Mammary epithelial cell (primary cell): ENCODE data around the gene RDH13.

Experiments used
- EZH2 ChIP-seq: IDR thresholded peaks from 2 replicates; pipeline ENCODE4 v1.6.1; 2012; ENCODE audit warnings: low read length, inconsistent platforms, borderline replicate concordance
- TF ChIP-seq, protein P1 (sequence below), 2 donors: IDR thresholded peaks in 1 of 2; conservative IDR thresholded peaks in 1 of 2; 2 replicates each; pipeline ENCODE4 v1.5.1; 2011 to 2012; ENCODE audit warnings: inconsistent platforms in 2 of 2, low read length in 2 of 2, mild to moderate bottlenecking in 2 of 2, control low read depth in 1 of 2, low read depth in 1 of 2; ENCODE audit not compliant: insufficient read depth in 1 of 2; ENCODE audit errors: extremely low read depth in 1 of 2

DNA sequence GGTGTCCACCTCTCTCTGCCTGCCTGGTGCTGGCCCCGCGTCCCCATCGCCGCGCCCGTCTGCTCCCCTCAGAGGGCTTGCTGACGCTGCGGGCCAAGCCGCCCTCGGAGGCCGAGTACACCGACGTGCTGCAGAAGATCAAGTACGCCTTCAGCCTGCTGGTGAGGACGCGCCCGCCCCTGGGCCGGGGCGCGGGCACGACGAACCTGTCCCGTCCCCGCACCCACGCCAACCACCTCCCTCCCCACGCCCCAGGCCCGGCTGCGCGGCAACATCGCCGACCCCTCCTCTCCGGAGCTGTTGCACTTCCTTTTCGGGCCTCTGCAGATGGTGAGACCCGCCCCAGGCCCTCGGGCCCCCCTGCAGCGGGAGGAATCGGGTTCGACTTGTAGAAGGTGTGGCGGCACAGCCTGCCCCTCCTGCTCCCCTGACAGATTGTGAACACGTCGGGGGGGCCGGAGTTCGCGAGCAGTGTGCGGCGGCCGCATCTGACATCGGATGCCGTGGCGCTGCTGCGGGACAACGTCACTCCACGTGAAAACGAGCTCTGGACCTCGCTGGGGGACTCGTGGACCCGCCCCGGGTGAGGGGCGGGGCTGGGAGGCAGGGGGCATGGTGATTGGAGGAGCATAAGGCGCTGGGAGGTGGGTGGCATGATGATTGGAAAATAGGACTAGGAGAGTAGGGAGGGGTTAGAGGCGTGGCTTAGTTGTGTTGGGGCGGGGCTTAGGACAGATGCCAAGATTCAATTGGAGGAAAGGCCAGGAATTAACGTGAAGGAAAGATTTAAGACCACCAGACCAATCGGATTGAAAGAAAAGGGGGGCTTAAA is 19.3 kb upstream of the RDH13 start:
- TF ChIP-seq, protein P1, sequence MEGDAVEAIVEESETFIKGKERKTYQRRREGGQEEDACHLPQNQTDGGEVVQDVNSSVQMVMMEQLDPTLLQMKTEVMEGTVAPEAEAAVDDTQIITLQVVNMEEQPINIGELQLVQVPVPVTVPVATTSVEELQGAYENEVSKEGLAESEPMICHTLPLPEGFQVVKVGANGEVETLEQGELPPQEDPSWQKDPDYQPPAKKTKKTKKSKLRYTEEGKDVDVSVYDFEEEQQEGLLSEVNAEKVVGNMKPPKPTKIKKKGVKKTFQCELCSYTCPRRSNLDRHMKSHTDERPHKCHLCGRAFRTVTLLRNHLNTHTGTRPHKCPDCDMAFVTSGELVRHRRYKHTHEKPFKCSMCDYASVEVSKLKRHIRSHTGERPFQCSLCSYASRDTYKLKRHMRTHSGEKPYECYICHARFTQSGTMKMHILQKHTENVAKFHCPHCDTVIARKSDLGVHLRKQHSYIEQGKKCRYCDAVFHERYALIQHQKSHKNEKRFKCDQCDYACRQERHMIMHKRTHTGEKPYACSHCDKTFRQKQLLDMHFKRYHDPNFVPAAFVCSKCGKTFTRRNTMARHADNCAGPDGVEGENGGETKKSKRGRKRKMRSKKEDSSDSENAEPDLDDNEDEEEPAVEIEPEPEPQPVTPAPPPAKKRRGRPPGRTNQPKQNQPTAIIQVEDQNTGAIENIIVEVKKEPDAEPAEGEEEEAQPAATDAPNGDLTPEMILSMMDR (conservative IDR thresholded peaks at IDR 0.05 in 1 of 2, IDR thresholded peaks at IDR 0.05 in 1 of 2; ENCODE audit: extremely low read depth in 1 of 2, insufficient read depth in 1 of 2, low read depth in 1 of 2, low read length in 2 of 2): no peak
- TF ChIP-seq EZH2: no peak
